ENCODE data around the gene FANCE. TPM values are rescaled to one million over a fixed set of nuclear protein-coding genes. Genes with fewer than 3 reads are reported as not detected.

Gene FANCE
- polyA plus RNA-seq, 1 experiment = 7.0 TPM

DNA sequence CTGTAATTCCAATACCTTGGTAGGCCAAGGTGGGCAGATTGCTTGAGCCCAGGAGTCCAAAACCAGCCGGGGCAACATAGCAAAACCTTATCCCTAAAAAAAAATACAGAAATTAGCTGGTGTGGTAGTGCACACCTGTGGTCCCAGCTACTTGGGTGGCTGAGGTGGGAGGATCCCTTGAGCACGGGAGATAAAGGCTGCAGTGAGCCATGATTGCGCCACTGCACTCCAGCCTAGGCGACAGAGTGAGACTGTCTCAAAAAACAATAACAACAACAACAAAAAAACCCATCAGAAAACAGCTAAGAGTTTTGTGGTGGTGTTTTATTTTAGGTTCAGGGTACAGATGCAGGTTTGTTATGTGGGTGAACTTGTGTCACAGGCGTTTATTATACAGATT lies 42.9 kb upstream of the FANCE start:
- CTCF ChIA-PET = interaction anchor here (2.4 kb wide), 1 partner anchor 10 kb away, joined by 10 read pairs; no protein-coding TSS in a partner anchor
- Histone ChIP-seq H3K27me3 (ENCODE audit: control insufficient read depth, insufficient read depth, low read length) (no peaks in the 10 kb centered on the region), H3K4me3 (ENCODE audit: low read depth, low read length) (no peak overlapping the region), H3K9me3 (ENCODE audit: control insufficient read depth, insufficient read depth, low read length) (no peaks in the 10 kb centered on the region), H3K27ac (ENCODE audit: low read depth, low read length) (no peak overlapping the region)
- TF ChIP-seq, protein P1, sequence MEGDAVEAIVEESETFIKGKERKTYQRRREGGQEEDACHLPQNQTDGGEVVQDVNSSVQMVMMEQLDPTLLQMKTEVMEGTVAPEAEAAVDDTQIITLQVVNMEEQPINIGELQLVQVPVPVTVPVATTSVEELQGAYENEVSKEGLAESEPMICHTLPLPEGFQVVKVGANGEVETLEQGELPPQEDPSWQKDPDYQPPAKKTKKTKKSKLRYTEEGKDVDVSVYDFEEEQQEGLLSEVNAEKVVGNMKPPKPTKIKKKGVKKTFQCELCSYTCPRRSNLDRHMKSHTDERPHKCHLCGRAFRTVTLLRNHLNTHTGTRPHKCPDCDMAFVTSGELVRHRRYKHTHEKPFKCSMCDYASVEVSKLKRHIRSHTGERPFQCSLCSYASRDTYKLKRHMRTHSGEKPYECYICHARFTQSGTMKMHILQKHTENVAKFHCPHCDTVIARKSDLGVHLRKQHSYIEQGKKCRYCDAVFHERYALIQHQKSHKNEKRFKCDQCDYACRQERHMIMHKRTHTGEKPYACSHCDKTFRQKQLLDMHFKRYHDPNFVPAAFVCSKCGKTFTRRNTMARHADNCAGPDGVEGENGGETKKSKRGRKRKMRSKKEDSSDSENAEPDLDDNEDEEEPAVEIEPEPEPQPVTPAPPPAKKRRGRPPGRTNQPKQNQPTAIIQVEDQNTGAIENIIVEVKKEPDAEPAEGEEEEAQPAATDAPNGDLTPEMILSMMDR (IDR thresholded peaks at IDR 0.05; ENCODE audit: low read depth, low read length) = no peak
- DNase-seq (ENCODE audit: low read depth, low spot score) = no peak
- POLR2A ChIA-PET = no interaction called here

DNA sequence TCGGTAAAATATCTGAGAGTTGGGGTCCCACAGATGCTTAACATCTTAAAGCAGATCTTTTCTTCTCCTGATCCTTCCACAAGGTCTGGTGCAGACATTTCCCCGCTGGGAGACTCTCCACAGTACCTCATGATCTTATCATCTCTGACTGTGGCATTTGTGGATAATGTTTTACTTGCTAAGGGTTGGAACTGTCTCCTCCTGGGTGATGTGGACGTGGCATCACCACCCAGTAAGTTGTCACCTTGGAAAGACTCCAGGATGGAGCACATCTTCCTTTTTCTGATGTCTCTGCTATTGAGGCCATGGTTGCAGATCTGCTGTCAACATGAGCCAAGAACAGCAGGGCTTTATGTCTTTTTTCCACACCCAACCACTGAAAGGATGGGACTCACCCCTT lies 42.0 kb upstream of the FANCE start:
- ChIA-PET CTCF (no interaction called here), POLR2A (no interaction called here)
- Histone ChIP-seq H3K9me3 (ENCODE audit: control insufficient read depth, insufficient read depth, low read length) (no peaks in the 10 kb centered on the region), H3K27ac (ENCODE audit: low read depth, low read length) (peak overlapping the region; percentile 31), H3K27me3 (ENCODE audit: control insufficient read depth, insufficient read depth, low read length) (no peaks in the 10 kb centered on the region), H3K4me3 (ENCODE audit: low read depth, low read length) (no peak overlapping the region)
- DNase-seq (ENCODE audit: low read depth, low spot score) = no peak
- TF ChIP-seq, protein P1 (IDR thresholded peaks at IDR 0.05; ENCODE audit: low read depth, low read length) = no peak

- H3K9me3 ChIP-seq (ENCODE audit: control insufficient read depth, insufficient read depth, low read length) = no peaks in the 10 kb centered on the region
- CTCF ChIA-PET = no interaction called here
- DNase-seq (ENCODE audit: low read depth, low spot score) = no peak
- peak overlapping the region; percentile 31 for H3K27ac ChIP-seq (ENCODE audit: low read depth, low read length)
- TF ChIP-seq, protein P1 (IDR thresholded peaks at IDR 0.05; ENCODE audit: low read depth, low read length) = no peak
- no peaks in the 10 kb centered on the region for H3K27me3 ChIP-seq (ENCODE audit: control insufficient read depth, insufficient read depth, low read length)
- no peak overlapping the region for H3K4me3 ChIP-seq (ENCODE audit: low read depth, low read length)
- POLR2A ChIA-PET = no interaction called here
Measured at GRCh38 chr6:35411066-35411465, 41.1 kb upstream of the FANCE start.

- TF ChIP-seq, protein P1 (IDR thresholded peaks at IDR 0.05; ENCODE audit: low read depth, low read length) = no peak
- Histone ChIP-seq H3K9me3 (ENCODE audit: control insufficient read depth, insufficient read depth, low read length) (no peaks in the 10 kb centered on the region), H3K4me3 (ENCODE audit: low read depth, low read length) (no peak overlapping the region), H3K27me3 (ENCODE audit: control insufficient read depth, insufficient read depth, low read length) (no peaks in the 10 kb centered on the region), H3K27ac (ENCODE audit: low read depth, low read length) (no peak overlapping the region)
- ChIA-PET POLR2A (no interaction called here), CTCF (no interaction called here)
- DNase-seq (ENCODE audit: low read depth, low spot score) = no peak
Measured at GRCh38 chr6:35412102-35412501, 40.0 kb upstream of the FANCE start.

DNA sequence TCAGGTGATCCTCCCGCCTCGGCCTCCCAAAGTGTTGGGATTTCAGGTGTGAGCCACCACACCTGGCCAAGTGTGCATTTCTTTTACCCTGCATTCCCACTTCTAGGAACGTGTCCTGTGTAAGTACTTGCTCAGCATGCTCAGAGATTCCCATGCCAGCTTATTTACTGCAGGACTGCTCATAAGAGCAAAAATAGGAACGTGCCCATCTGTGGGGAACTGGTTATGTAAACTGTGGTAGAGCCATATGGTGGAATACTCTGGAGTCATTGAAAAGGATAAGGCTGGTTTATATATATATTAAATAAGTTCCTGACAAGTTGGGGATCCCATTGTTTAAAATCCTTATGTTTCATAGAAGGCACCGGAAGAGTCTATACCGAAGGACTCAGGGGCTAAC lies 38.2 kb upstream of the FANCE start:
- CTCF ChIA-PET = interaction anchor here (0.8 to 2.1 kb wide), 3 partner anchors 23 to 49 kb away, joined by 3 to 17 read pairs (median 6); no protein-coding TSS in a partner anchor

More for the DNA sequence above, 38.2 kb upstream of the FANCE start:
- Histone ChIP-seq H3K27ac (ENCODE audit: low read depth, low read length) (no peak overlapping the region), H3K4me3 (ENCODE audit: low read depth, low read length) (no peak overlapping the region), H3K9me3 (ENCODE audit: control insufficient read depth, insufficient read depth, low read length) (no peaks in the 10 kb centered on the region), H3K27me3 (ENCODE audit: control insufficient read depth, insufficient read depth, low read length) (no peaks in the 10 kb centered on the region)
- TF ChIP-seq, protein P1 (IDR thresholded peaks at IDR 0.05; ENCODE audit: low read depth, low read length) = no peak
- no peak for DNase-seq (ENCODE audit: low read depth, low spot score)
- POLR2A ChIA-PET = no interaction called here
